Activated effector memory CD4-positive, alpha-beta T cell treated with anti-CD3 and anti-CD28 coated beads, Interleukin-2, amount 50 U/mL, for 16 hours (primary cell): ENCODE measurements around the gene UROC1.

Experiments
- DNase-seq: peaks from one replicate; pipeline ENCODE4 v3.0.0-alpha.2; 2020

Gene UROC1

DNA sequence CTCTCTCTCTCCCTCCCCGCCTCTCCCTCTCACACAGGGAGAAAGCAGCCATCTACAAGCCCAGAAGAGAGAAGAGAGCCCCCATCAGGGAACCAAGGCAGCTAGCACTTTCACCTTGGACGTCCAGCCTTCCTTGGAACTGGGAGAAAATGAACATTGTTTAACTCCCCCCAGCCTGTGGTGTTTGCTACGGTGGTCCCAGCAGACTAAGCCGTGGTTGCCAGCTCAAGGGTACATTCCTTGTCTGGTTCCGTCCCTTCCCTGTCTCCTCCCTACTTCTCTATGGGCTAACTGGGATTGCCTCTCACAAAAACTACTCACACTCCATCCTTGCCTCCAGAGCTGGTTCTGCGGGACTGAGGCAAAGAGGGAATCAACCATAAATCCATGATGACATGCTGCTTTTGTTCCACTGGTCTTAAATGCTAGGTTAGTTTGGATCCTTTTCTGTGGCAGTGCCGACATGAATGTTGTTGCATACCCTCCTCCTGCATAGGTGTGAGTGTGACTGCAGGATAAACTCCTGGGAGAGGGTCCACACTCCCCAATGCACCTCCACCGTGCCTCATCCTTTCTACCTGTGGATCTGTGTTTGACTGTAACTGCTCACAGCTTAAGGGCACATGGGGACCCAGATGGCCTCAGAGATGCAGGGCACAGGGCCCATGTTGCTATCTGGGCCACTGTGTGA, 29.1 kb upstream of the UROC1 start:
- peak; percentile 37 for DNase-seq

GRCh38 chr3:126546013-126546412, 28.4 kb upstream of the UROC1 start:
- peak; percentile 57 for DNase-seq

DNA sequence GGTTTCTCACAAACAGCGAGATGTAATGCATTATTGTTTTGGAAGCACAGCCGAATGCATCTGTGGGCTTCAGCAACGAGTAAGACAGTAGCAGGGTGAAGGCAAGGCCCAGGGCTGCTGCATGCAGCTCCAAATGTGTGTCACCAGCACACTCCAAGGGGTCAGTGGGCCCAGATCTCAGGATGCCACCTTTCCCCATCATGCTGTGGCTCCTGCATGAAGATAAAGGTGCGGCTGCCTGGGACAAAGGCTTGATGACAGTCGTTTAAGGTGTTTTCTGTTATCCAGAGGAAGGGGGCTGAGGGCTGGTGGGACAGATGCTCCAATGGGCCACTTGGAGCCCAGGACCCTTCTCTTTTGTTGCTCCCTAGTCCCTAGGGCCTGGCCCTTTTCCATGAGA, 28.0 kb upstream of the UROC1 start:
- DNase-seq: no peak

DNA sequence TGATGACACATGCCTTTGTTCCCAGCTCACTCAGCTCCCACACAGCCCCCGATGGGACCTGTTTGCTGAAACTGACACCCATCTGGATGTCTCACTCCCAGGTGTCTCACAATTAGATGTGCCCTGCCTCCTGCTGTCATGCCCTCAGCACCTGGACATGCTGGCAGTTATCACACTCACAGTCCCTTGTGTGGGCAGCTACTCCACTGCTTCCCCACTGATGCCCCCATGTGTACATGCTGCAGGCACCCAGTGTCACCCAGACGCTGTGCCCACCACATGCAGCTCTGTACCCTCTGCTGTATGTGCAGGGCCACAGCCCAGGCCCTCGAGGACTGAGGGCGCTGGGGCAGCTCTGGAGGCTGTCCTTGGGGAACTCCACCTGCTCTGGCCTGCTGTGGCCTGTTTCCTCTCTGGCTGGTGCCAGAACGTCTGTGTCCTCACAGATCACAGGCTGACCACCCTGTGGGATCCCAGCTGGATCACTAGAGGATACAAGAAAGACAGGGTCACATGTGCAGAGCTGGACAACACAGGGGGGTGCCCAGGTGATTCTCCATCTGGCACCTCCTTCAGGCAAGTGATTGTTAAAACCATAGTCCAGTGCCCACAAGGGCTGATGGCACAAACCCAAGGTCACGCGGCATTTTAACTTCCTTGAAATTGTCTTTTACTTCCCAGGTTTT, 27.2 kb upstream of the UROC1 start:
- peak; percentile 24 for DNase-seq

DNA sequence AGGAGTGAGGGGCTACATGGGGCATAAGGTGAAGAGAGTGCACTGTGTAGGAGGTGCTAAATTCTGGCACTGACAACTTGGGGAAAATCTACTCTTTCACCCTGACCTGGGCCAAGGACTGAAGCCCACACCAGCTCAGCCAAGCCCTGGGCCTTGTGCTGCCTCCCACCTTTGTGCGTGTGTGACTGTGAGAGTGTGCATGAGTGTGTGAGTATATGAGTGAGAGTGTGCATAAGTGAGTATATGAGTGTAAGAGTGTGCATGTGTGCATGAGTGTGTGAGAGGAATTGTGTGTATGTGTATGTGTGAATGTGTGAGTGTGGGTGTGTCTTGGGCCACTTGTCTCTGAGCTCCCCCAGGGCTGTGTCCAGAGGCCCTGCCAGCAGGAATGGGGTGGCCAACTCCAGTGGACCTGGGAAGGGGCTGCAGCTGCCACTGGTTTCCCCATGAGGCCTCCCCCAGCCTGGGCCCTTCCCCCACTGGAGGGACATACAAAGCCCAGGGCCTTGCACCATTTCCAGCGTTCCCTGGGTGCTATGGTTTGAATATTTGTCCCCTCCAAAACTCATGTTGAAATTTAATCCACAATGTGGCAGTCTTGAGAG, 26.0 kb upstream of the UROC1 start:
- peak; percentile 36 for DNase-seq

DNA sequence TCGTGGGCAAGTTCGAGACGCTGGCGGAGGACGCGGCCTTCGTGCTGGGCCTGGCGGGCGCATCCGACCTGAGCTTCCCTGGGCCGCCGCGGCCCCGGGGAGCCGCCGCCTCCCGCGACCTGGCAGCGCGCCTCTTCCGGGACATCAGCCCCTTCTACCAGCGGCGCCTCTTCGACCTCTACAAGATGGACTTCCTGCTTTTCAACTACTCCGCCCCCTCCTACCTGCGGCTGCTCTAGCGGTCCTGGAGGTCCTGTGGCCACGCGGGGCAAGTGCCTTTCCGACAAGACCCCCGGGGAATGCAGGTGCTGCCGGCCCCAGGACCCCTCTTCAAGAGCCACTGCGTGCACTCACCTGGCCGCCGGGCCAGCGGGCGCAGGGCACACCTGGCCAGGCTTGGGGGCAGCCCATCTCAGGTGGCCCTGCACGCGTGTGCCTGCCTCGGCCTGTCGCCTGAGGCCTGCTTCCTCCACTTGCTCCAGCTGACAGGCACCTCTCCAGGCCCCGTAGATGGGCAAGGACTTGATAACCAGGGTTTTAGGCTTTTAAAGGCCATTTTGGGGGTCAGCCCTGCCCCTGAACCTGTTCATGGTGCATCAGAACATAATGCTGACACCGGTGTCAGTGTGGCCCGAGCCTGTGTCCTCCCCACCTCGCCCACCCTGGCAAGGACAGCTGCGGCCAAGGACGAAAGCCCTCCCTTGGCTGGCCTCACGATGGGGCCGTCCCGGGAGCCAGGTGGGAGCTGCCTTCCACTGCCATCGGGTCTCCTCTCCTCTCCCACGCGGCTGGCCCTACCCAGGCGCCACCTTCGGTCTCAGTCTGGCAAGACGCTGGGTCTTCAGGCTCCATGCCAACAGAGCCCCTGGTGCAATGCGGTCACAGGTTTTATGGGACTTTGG, 25.0 kb upstream of the UROC1 start:
- peak; percentile 47 for DNase-seq

GRCh38 chr3:126541628-126542339, 24.2 kb upstream of the UROC1 start:
- DNase-seq: peak; percentile 55

GRCh38 chr3:126540951-126541627, 23.5 kb upstream of the UROC1 start:
- DNase-seq: peak; percentile 28

GRCh38 chr3:126540342-126540849, 22.8 kb upstream of the UROC1 start:
- peak; percentile 27 for DNase-seq

DNA sequence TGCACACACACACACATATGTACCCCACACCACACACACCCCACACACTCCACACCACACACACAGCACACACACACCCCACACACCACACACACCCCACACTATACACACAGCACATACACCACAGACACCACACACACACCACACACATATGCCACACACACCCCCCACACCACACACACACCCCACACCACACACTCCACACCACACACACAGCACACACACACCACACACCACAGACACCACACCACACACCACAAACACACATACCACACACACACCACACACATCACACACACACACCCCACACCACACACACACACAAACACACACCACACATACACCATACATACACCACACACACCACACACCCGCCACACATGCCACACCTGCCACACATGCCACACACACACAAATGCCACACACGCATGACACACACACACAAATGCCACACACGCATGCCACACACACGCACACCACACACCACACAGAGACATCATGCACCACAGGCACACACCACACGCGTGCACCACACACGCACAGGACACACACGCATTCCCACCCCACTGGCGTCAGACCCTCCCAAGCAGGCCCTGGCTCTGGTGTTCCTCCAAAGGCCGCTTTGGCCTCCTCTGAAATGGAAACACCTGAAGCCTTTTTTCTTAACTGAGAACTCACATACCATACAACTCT, 22.1 kb upstream of the UROC1 start:
- peak; percentile 24 for DNase-seq

GRCh38 chr3:126538966-126539365, 21.4 kb upstream of the UROC1 start:
- no peak for DNase-seq

GRCh38 chr3:126538316-126538715, 20.7 kb upstream of the UROC1 start:
- peak; percentile 34 for DNase-seq

DNA sequence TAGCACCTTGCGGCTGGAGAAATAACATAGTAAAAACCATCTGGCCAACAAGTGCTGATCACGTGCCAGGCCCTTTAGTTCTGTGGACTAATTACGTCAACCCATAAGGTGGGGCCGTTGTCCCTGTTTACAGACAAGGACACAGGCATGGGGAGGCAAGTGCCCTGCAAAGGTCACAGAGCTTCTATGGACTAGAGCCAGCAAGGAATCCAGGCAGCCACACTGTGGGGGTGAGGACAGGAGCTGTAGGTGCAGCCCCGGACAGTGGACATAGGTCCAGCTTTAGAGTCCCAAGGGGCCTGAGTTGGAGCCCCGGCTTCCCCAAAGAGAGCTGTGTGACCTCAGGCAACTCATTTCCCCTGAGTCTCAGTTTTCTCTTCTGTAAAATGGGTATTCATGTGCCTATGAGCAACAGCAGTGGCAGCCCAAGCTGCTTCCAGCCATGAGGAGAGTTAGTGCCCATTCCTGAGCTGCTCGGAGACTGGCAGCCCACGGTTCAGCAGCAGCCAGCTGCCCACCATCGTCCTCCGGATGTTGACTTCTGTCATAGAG, 20.2 kb upstream of the UROC1 start:
- DNase-seq: peak; percentile 50

DNA sequence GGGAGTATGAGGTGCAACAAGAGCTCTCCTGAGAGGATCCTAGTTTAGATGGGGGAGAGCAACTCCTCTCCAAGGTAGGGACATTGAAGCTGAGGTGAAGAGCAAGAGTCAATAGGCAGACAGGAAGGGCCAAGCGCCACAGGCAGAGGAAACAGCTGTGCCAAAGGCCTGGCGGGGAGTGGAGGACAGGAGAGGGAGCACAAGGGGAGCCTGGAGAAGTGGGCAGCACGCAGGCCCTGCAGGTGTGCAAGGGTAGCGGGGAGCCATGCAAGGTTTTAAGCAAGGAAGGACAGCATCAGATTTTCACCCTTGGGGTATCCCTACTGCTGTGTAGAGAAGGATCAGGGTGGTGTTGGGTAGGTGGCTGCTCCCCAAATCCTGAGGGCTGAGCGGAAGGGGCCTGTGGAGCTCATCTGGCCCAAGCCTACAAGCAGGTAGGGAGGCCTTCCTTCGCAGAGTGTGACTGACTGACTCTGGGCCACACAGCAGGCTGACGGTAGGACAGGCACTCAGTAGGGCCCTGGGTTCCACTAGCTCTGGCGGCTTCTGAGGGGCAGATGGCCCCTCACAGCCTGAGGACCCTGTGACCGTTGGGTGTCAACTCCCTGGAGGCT, 19.6 kb upstream of the UROC1 start:
- DNase-seq: peak; percentile 44

- peak; percentile 25 for DNase-seq
Measured at GRCh38 chr3:126536126-126536525, 18.6 kb upstream of the UROC1 start.

- peak; percentile 55 for DNase-seq
Measured at GRCh38 chr3:126535636-126536035, 18.1 kb upstream of the UROC1 start.

- peak; percentile 49 for DNase-seq
Measured at GRCh38 chr3:126534716-126535115, 17.1 kb upstream of the UROC1 start.

- no peak for DNase-seq
Measured at GRCh38 chr3:126533506-126533905, 15.9 kb upstream of the UROC1 start.

- no peak for DNase-seq
Measured at GRCh38 chr3:126531051-126531330, 13.4 kb upstream of the UROC1 start.
